GM12865 (cell line): ENCODE results near the gene FUCA2.
"Not testable (repeated sequence)": the region's sequence is repeated elsewhere in the genome, so short reads cannot be mapped to it uniquely, and the experiment has no call there.

Experiments
- DNase-seq: peaks from one replicate; pipeline ENCODE4 v3.0.0; 2010; ENCODE audit warnings: low read depth
- H3K4me3 ChIP-seq: 2 replicates; pipeline ENCODE4 v1.5.1; 2011; ENCODE audit warnings: mild to moderate bottlenecking, low read depth, low read length, control low read depth
- CTCF ChIP-seq: IDR thresholded peaks from 2 replicates; pipeline ENCODE4 v1.5.1; 2011; ENCODE audit warnings: low read length, control low read depth, low read depth, inconsistent platforms; ENCODE audit not compliant: insufficient read depth; ENCODE audit errors: missing control alignments

The FUCA2 gene

GRCh38 chr6:143485967-143486366 is 25.6 kb downstream of the FUCA2 start:
- DNase-seq, result no peak
- H3K4me3 ChIP-seq, result no peak overlapping the region
- TF ChIP-seq CTCF, result no peak

GRCh38 chr6:143482593-143482992 is 28.9 kb downstream of the FUCA2 start:
- no peak for DNase-seq
- no peak overlapping the region for H3K4me3 ChIP-seq
- TF ChIP-seq CTCF, result no peak

DNA sequence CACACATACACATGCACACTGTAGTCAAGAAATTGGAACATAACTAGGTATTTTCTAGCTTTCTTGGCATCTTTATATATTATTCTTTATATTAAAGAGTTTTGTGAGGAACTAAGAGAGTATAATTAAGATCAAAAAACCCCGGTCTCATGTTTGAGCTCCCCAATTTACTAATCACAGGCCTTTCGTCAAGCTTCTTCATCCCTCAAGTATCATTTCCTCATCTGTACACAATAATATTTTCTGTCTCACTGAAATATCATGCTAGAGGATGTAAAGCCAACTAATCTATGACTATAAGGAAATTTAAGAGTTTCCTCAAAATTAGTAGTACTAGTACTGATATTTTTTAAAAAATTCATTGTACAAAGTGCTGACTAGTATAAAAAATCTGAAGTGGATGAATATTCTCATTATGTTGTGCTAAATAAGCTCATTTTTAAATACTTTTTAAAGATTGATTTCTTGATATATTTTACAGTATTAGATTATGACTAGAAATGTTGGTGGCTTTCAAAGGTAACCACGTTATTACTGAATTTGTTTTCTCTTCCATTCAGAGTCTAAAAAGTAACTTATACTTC is 32.9 kb downstream of the FUCA2 start:
- no peak overlapping the region for H3K4me3 ChIP-seq
- no peak for DNase-seq
- TF ChIP-seq CTCF, result no peak

- no peak for DNase-seq
- H3K4me3 ChIP-seq, result no peak overlapping the region
- TF ChIP-seq CTCF, result no peak
These were observed 35.0 kb downstream of the FUCA2 start for GRCh38 chr6:143476545-143476944.

- TF ChIP-seq CTCF, result no peak
- DNase-seq, result no peak
- H3K4me3 ChIP-seq, result no peak overlapping the region
These were observed 39.7 kb downstream of the FUCA2 start for GRCh38 chr6:143471822-143472221.

DNA sequence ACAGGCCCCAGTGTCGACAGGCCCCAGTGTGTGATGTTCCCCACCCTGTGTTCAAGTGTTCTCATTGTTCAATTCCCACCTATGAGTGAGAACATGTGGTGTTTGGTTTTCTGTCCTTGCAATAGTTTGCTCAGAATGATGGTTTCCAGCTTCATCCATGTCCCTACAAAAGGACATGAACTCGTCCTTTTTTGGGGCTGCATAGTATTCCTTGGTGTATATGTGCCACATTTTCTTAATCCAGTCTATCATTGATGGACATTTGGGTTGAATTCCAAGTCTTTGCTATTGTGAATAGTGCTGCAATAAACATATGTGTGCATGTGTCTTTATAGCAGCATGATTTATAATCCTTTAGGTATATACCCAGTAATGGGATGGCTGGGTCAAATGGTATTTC is 42.7 kb downstream of the FUCA2 start:
- H3K4me3 ChIP-seq, DNase-seq: not testable (repeated sequence)

GRCh38 chr6:143468026-143468425 is 43.5 kb downstream of the FUCA2 start:
- no peak for DNase-seq

More at GRCh38 chr6:143468026-143468425, 43.5 kb downstream of the FUCA2 start:
- no peak for TF ChIP-seq CTCF
- no peak overlapping the region for H3K4me3 ChIP-seq
